Neural cell (in vitro differentiated cells): Measurements from ENCODE around the gene WNT7B. TPM values are rescaled to one million over a fixed set of nuclear protein-coding genes. Genes with fewer than 3 reads are reported as not detected.

ENCODE experiments used
- H2AFZ ChIP-seq: fragments of 200-600, 300-800 bp; sonication (generic), shearing (Covaris generic); 2 replicates; pipeline ENCODE4 v1.6.0; 2014; ENCODE audit warnings: low read depth, mild to moderate bottlenecking, antibody characterized with exemption, low read length, moderate library complexity
- H3F3A ChIP-seq: fragments of 200-600 bp; shearing (Covaris generic); 2 replicates; pipeline ENCODE4 v1.6.1; 2016; ENCODE audit warnings: mild to moderate bottlenecking, moderate library complexity, mixed read lengths, antibody characterized with exemption, low read length; ENCODE audit not compliant: insufficient read depth, poor library complexity, severe bottlenecking
- H3K27ac ChIP-seq: fragments of 200-600, 300-800 bp; sonication (generic), shearing (Covaris generic); 2 replicates; pipeline ENCODE4 v1.5.1; 2014; ENCODE audit warnings: mild to moderate bottlenecking, low read length, moderate library complexity
- H3K27me3 ChIP-seq: fragments of 300-800, 200-600 bp; sonication (generic), shearing (Covaris generic); 2 replicates; pipeline ENCODE4 v1.6.0; 2014; ENCODE audit warnings: mild to moderate bottlenecking, low read depth, low read length, moderate library complexity; ENCODE audit not compliant: insufficient read depth
- H3K36me3 ChIP-seq: fragments of 300-800, 200-600 bp; sonication (generic), shearing (Covaris generic); 2 replicates; pipeline ENCODE4 v1.5.1; 2014; ENCODE audit warnings: mild to moderate bottlenecking, antibody characterized with exemption, low read length, moderate library complexity; ENCODE audit not compliant: insufficient read depth
- H3K4me2 ChIP-seq: fragments of 300-800, 200-600 bp; sonication (generic), shearing (Covaris generic); 2 replicates; pipeline ENCODE4 v1.6.0; 2014; ENCODE audit warnings: mild to moderate bottlenecking, low read length
- H3K4me3 ChIP-seq: fragments of 300-800, 200-600 bp; sonication (generic), shearing (Covaris generic); 2 replicates; pipeline ENCODE4 v1.5.1; 2014; ENCODE audit warnings: mild to moderate bottlenecking, low read length, moderate library complexity
- H3K79me2 ChIP-seq: fragments of 200-600 bp; shearing (Covaris generic); replicated peaks from 2 replicates; pipeline ENCODE4 v1.6.0; 2014; ENCODE audit warnings: mild to moderate bottlenecking, low read length, moderate library complexity; ENCODE audit not compliant: insufficient read depth
- H3K9ac ChIP-seq: fragments of 300-800, 200-600 bp; sonication (generic), shearing (Covaris generic); 2 replicates; pipeline ENCODE4 v1.6.1; 2016; ENCODE audit warnings: mild to moderate bottlenecking, low read length, mixed read lengths
- H3K9me2 ChIP-seq: fragments of 200-600 bp; shearing (Covaris generic); 2 replicates; pipeline ENCODE4 v1.6.1; 2016; ENCODE audit warnings: mild to moderate bottlenecking, low read length, mixed read lengths; ENCODE audit not compliant: insufficient read depth
- H3K9me3 ChIP-seq: fragments of 200-600, 300-800 bp; sonication (generic), shearing (Covaris generic); 2 replicates; pipeline ENCODE4 v1.6.1; 2016; ENCODE audit warnings: mild to moderate bottlenecking, mixed run types, low read length, moderate library complexity, mixed read lengths
- H4K20me1 ChIP-seq: fragments of 200-600 bp; shearing (Covaris generic); 2 replicates; pipeline ENCODE4 v1.6.1; 2016; ENCODE audit warnings: mild to moderate bottlenecking, mixed run types; ENCODE audit not compliant: insufficient read depth
- EP300 ChIP-seq: fragments of 450-650 bp; conservative IDR thresholded peaks from 2 replicates; pipeline ENCODE4 v1.6.1; 2014; ENCODE audit warnings: antibody characterized with exemption, mild to moderate bottlenecking, moderate library complexity; ENCODE audit not compliant: poor library complexity, severe bottlenecking
- EZH2 ChIP-seq: fragments of 200-600, 300-800 bp; shearing (Covaris generic), sonication (generic); IDR thresholded peaks from 2 replicates; pipeline ENCODE4 v1.6.1; 2014; ENCODE audit warnings: antibody characterized with exemption, low read length, borderline replicate concordance, mild to moderate bottlenecking; ENCODE audit not compliant: insufficient read depth, poor library complexity, severe bottlenecking
- MXI1 ChIP-seq: fragments of 450-650 bp; conservative IDR thresholded peaks from 2 replicates; pipeline ENCODE4 v1.6.1; 2014; ENCODE audit warnings: antibody characterized with exemption, mild to moderate bottlenecking; ENCODE audit not compliant: poor library complexity, severe bottlenecking
- POLR2AphosphoS5 ChIP-seq: IDR thresholded peaks from 2 replicates; pipeline ENCODE4 v1.6.1; 2012
- RAD21 ChIP-seq: fragments of 450-650 bp; conservative IDR thresholded peaks from 2 replicates; pipeline ENCODE4 v1.6.1; 2014; ENCODE audit warnings: antibody characterized with exemption, mild to moderate bottlenecking, moderate library complexity
- REST ChIP-seq: IDR thresholded peaks from 2 replicates; pipeline ENCODE4 v1.6.1; 2012; ENCODE audit warnings: borderline replicate concordance
- SMC3 ChIP-seq: fragments of 450-650 bp; conservative IDR thresholded peaks from 2 replicates; pipeline ENCODE4 v1.6.1; 2014; ENCODE audit warnings: antibody characterized with exemption, mild to moderate bottlenecking, moderate library complexity; ENCODE audit not compliant: poor library complexity
- TAF1 ChIP-seq: IDR thresholded peaks from 2 replicates; pipeline ENCODE4 v1.6.1; 2012; ENCODE audit warnings: low read depth
- polyA plus RNA-seq: library from polyadenylated mRNA; depleted of rRNA; stranded (reverse); fragments of >200 nt; gene quantifications from 2 replicates; pipeline ENCODE4 v1.2.3, GENCODE V29; 2014
- TF ChIP-seq, protein P1 (sequence below): fragments of 450-650 bp; IDR thresholded peaks from 2 replicates; pipeline ENCODE4 v1.5.1; 2014; ENCODE audit warnings: antibody characterized with exemption, mild to moderate bottlenecking, moderate library complexity; ENCODE audit not compliant: poor library complexity, severe bottlenecking

WNT7B gene
- polyA plus RNA-seq, 1 donor from 2014 or later, result 0.16 TPM

DNA sequence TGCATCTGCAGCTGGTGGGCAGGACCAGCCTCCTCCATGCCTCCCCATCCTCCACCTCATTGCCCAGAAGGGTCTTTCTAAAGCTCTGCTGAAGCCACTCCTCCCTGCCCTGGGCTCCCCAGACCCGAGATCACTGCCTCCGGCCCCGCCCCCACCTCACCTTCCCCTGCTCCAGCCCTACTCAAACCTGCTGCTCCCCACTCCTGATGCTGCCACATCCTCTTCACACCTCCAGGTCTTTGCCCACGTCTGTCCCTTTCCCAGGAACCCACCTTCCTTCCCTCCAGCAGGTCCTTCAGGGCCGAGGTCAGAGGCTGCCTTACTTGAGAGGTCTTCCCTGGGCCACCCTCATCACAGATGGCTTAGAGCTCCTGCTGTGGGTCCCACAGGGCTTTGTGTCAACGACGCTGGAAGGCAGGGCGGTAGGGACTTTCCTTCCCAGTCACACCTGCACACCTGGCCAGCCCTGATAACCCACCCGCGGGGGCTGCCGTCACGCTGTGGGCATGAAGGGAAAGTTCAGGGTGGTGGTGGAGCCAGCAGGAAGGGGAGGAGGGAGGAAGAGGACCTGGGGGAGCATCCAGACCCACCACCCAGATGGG is 11.9 kb downstream of the WNT7B start:
- Histone ChIP-seq H3K9ac (no peak overlapping the region), H3K27ac (no peak overlapping the region), H3K9me3 (no peaks in the 10 kb centered on the region), H3K4me3 (no peak overlapping the region), H3K79me2 (no peaks in the 10 kb centered on the region), H4K20me1 (no peaks in the 10 kb centered on the region), H3F3A (no peaks in the 10 kb centered on the region), H3K27me3 (peaks cover 4% of the 10 kb centered on the region), H2AFZ (no peak overlapping the region), H3K4me2 (no peak overlapping the region), H3K9me2 (no peaks in the 10 kb centered on the region), H3K36me3 (no peaks in the 10 kb centered on the region)
- no peak for TF ChIP-seq EP300
- no peak for TF ChIP-seq SMC3
- TF ChIP-seq POLR2AphosphoS5, result no peak

DNA sequence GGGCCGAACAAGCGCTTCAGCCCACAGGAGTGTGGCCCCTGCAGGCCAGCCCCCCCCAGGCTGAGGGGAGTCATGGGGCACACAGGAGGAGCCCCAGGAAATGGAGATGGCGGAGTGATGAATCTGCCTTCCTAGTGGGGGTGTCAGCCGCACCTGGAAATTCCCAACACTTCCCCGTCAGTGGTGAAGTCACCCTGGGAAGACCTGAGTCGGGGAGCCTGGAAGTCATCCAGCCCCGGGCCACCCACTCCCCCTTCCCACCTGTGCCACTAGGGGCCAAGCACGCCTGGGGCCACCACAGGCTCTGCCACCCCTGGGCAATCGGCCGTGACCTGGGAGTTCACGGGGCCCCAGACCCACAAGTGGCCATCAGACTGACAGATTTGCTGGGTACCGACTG is 12.6 kb downstream of the WNT7B start:
- Histone ChIP-seq H3K4me3 (no peak overlapping the region), H3K27me3 (no peaks in the 10 kb centered on the region), H3K9me2 (no peaks in the 10 kb centered on the region), H3F3A (no peaks in the 10 kb centered on the region), H3K4me2 (no peak overlapping the region), H2AFZ (no peak overlapping the region), H3K36me3 (no peaks in the 10 kb centered on the region), H3K79me2 (no peaks in the 10 kb centered on the region), H3K27ac (no peak overlapping the region), H4K20me1 (no peaks in the 10 kb centered on the region), H3K9ac (no peak overlapping the region), H3K9me3 (no peaks in the 10 kb centered on the region)
- TF ChIP-seq EP300 (no peak), RAD21 (no peak)

- no peaks in the 10 kb centered on the region for H3K9me3 ChIP-seq
- no peaks in the 10 kb centered on the region for H4K20me1 ChIP-seq
- no peak overlapping the region for H2AFZ ChIP-seq
- no peak overlapping the region for H3K9ac ChIP-seq
- H3K27me3 ChIP-seq, result no peaks in the 10 kb centered on the region
- H3K79me2 ChIP-seq, result no peaks in the 10 kb centered on the region
- no peak overlapping the region for H3K27ac ChIP-seq
- no peak overlapping the region for H3K4me3 ChIP-seq
- TF ChIP-seq, protein P1, sequence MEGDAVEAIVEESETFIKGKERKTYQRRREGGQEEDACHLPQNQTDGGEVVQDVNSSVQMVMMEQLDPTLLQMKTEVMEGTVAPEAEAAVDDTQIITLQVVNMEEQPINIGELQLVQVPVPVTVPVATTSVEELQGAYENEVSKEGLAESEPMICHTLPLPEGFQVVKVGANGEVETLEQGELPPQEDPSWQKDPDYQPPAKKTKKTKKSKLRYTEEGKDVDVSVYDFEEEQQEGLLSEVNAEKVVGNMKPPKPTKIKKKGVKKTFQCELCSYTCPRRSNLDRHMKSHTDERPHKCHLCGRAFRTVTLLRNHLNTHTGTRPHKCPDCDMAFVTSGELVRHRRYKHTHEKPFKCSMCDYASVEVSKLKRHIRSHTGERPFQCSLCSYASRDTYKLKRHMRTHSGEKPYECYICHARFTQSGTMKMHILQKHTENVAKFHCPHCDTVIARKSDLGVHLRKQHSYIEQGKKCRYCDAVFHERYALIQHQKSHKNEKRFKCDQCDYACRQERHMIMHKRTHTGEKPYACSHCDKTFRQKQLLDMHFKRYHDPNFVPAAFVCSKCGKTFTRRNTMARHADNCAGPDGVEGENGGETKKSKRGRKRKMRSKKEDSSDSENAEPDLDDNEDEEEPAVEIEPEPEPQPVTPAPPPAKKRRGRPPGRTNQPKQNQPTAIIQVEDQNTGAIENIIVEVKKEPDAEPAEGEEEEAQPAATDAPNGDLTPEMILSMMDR, result no peak
- TF ChIP-seq MXI1, result no peak
- TF ChIP-seq REST, result no peak
- no peak for TF ChIP-seq POLR2AphosphoS5
- TF ChIP-seq EP300, result no peak
- TF ChIP-seq EZH2, result no peak
- no peak for TF ChIP-seq SMC3
- TF ChIP-seq RAD21, result no peak
- no peak for TF ChIP-seq TAF1
- no peaks in the 10 kb centered on the region for H3F3A ChIP-seq
- no peaks in the 10 kb centered on the region for H3K36me3 ChIP-seq
- H3K9me2 ChIP-seq, result no peaks in the 10 kb centered on the region
- H3K4me2 ChIP-seq, result no peak overlapping the region
Measured at GRCh38 chr22:45963821-45964220, 13.1 kb downstream of the WNT7B start.
